ENCODE results near the gene OTUD5. TPM values are rescaled to one million over a fixed set of nuclear protein-coding genes. Genes with fewer than 3 reads are reported as not detected.

OTUD5 gene
- total and polyA plus RNA-seq, 3 donors from 2014 or later = 36.2 to 77.1 (median 74.3) TPM

- no peaks in the 10 kb centered on the region for H3K9me3 ChIP-seq
- no peaks in the 10 kb centered on the region for H3K27me3 ChIP-seq
- intact Hi-C loops (cut with DNase I; ENCODE audit: low total_unique reads) = loop anchor here (10.0 kb wide), 1 partner anchor 55 kb away; no protein-coding TSS in a partner anchor
- 97 to 100% methylated on average over 3 to 5 of the region's 28 CpGs for whole genome bisulfite sequencing, 2 donors
- no peaks in the 10 kb centered on the region for H3K4me1 ChIP-seq
- no peaks in the 10 kb centered on the region for H3K36me3 ChIP-seq (ENCODE audit: low read depth, missing control alignments)
- no peak for DNase-seq
- no peak overlapping the region for H3K27ac ChIP-seq
- TF ChIP-seq, protein P1, sequence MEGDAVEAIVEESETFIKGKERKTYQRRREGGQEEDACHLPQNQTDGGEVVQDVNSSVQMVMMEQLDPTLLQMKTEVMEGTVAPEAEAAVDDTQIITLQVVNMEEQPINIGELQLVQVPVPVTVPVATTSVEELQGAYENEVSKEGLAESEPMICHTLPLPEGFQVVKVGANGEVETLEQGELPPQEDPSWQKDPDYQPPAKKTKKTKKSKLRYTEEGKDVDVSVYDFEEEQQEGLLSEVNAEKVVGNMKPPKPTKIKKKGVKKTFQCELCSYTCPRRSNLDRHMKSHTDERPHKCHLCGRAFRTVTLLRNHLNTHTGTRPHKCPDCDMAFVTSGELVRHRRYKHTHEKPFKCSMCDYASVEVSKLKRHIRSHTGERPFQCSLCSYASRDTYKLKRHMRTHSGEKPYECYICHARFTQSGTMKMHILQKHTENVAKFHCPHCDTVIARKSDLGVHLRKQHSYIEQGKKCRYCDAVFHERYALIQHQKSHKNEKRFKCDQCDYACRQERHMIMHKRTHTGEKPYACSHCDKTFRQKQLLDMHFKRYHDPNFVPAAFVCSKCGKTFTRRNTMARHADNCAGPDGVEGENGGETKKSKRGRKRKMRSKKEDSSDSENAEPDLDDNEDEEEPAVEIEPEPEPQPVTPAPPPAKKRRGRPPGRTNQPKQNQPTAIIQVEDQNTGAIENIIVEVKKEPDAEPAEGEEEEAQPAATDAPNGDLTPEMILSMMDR (IDR thresholded peaks at IDR 0.05) = no peak
- no peak for TF ChIP-seq POLR2A (IDR thresholded peaks at IDR 0.05)
- H3K4me3 ChIP-seq = no peak overlapping the region
Measured at GRCh38 chrX:48969471-48969870, 12.1 kb upstream of the OTUD5 start.

GRCh38 chrX:48968377-48968776 lies 11.0 kb upstream of the OTUD5 start:
- H3K4me1 ChIP-seq = no peaks in the 10 kb centered on the region
- 71 to 83% methylated on average over 1 of the region's 1 CpG for WGBS, 2 donors
- intact Hi-C loops (cut with DNase I; ENCODE audit: low total_unique reads) = loop anchor here (10.0 kb wide), 1 partner anchor 56 kb away; no protein-coding TSS in a partner anchor
- no peaks in the 10 kb centered on the region for H3K9me3 ChIP-seq
- TF ChIP-seq, protein P1 (IDR thresholded peaks at IDR 0.05) = no peak
- TF ChIP-seq POLR2A (IDR thresholded peaks at IDR 0.05) = no peak
- H3K4me3 ChIP-seq = no peak overlapping the region
- no peaks in the 10 kb centered on the region for H3K36me3 ChIP-seq (ENCODE audit: low read depth, missing control alignments)
- DNase-seq = no peak
- no peaks in the 10 kb centered on the region for H3K27me3 ChIP-seq
- H3K27ac ChIP-seq = no peak overlapping the region

DNA sequence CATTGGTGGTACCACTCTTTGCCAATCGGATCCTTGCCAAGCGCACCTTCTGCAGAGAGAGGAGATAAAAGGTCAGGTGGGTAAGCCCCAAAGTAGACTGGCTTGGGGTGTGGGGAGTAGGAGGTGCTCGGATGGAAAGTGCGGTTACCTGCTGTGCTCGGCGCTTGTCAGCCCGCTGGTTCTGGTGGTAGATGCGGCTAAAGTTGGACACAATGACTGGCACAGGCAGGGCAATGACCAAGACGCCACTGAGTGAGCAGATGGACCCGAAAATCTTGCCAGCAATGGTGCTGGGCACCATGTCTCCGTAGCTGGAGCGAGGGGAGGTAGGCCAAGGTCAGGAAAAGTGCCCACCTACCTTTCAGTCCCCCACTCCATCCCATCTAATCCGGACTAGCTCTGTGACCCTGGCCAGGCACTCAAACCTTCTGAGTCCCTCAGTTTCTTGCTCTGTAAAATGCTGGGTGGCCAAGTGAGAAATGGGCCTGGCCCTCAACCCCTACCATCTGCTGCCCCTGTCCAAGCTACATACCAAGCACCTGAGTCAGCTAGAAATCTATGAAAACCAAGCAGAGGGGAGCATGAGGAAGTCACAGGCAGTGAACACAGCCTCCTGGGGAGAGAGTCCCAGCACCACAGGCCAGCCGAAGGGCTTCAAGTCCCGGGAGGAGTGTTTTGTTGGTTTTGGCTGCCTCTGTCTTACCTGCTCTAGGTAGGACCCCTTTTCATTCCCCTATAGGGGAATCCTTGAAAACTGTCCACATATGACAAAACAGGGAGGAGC lies 9.6 kb upstream of the OTUD5 start:
- Histone ChIP-seq H3K36me3 (ENCODE audit: low read depth, missing control alignments) (no peaks in the 10 kb centered on the region), H3K4me3 (no peak overlapping the region), H3K4me1 (peaks cover 2% of the 10 kb centered on the region), H3K9me3 (no peaks in the 10 kb centered on the region), H3K27me3 (no peaks in the 10 kb centered on the region), H3K27ac (no peak overlapping the region)
- no peak for DNase-seq
- TF ChIP-seq, protein P1 (IDR thresholded peaks at IDR 0.05) = no peak
- TF ChIP-seq POLR2A (IDR thresholded peaks at IDR 0.05) = no peak
- 86 to 90% methylated on average over 3 to 15 of the region's 15 CpGs for WGBS, 2 donors
- intact Hi-C loops (cut with DNase I; ENCODE audit: low total_unique reads) = loop anchor here (10.0 kb wide), 1 partner anchor 58 kb away; no protein-coding TSS in a partner anchor

GRCh38 chrX:48965959-48966358 lies 8.6 kb upstream of the OTUD5 start:
- H3K9me3 ChIP-seq = no peaks in the 10 kb centered on the region

More at GRCh38 chrX:48965959-48966358, 8.6 kb upstream of the OTUD5 start:
- no peak overlapping the region for H3K4me3 ChIP-seq
- no peaks in the 10 kb centered on the region for H3K27me3 ChIP-seq
- intact Hi-C loops (cut with DNase I; ENCODE audit: low total_unique reads) = loop anchor here (10.0 kb wide), 1 partner anchor 59 kb away; no protein-coding TSS in a partner anchor
- DNase-seq = no peak
- no peak overlapping the region for H3K27ac ChIP-seq
- peaks cover 6% of the 10 kb centered on the region for H3K4me1 ChIP-seq
- no peaks in the 10 kb centered on the region for H3K36me3 ChIP-seq (ENCODE audit: low read depth, missing control alignments)
- WGBS, 2 donors = 82 to 100% methylated on average over 1 to 7 of the region's 14 CpGs
- TF ChIP-seq POLR2A (IDR thresholded peaks at IDR 0.05) = no peak
- TF ChIP-seq, protein P1 (IDR thresholded peaks at IDR 0.05) = no peak

Data from testis (tissue), 3 donors.